OCI-LY3 (cell line): ENCODE measurements around the gene ZNF385C.

ENCODE experiments used
- EZH2phosphoT487 ChIP-seq: fragments of 200-600 bp; shearing (Covaris generic); IDR thresholded peaks from 2 replicates; pipeline ENCODE4 v1.6.1; 2018; ENCODE audit warnings: antibody characterized with exemption, mixed run types, low read depth
- TF ChIP-seq, protein P1 (sequence below): fragments of 200-600, 300-600 bp; sonication (generic); IDR thresholded peaks from 2 replicates; pipeline ENCODE4 v1.5.1; 2014; ENCODE audit warnings: antibody characterized with exemption, low read length, low read depth

DNA sequence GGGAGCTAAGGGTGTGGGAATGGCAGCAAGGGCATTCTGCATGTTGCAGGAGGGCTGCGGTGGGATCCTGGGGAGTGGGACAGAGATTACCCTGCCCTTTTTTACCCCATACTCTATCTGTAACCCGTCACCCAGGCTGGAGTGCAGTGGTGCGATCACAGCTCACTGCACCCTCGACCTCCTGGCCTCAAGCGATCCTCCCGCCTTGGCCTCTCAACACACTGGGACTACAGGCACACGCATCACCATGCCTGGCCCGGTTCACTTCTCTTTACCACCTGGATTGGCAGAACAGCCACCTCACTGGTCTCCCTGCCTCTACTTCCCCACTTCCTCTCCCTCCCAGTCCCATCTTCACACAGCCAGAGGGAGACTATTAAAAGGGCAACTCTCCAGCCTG is 9.5 kb downstream of the ZNF385C start:
- TF ChIP-seq, protein P1, sequence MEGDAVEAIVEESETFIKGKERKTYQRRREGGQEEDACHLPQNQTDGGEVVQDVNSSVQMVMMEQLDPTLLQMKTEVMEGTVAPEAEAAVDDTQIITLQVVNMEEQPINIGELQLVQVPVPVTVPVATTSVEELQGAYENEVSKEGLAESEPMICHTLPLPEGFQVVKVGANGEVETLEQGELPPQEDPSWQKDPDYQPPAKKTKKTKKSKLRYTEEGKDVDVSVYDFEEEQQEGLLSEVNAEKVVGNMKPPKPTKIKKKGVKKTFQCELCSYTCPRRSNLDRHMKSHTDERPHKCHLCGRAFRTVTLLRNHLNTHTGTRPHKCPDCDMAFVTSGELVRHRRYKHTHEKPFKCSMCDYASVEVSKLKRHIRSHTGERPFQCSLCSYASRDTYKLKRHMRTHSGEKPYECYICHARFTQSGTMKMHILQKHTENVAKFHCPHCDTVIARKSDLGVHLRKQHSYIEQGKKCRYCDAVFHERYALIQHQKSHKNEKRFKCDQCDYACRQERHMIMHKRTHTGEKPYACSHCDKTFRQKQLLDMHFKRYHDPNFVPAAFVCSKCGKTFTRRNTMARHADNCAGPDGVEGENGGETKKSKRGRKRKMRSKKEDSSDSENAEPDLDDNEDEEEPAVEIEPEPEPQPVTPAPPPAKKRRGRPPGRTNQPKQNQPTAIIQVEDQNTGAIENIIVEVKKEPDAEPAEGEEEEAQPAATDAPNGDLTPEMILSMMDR: no peak
- no peak for TF ChIP-seq EZH2phosphoT487
